ENCODE results near the gene IGFL3. TPM values are rescaled to one million over a fixed set of nuclear protein-coding genes. Genes with fewer than 3 reads are reported as not detected.

IGFL3 gene
- total RNA-seq, 4 donors from 2014 or later, result not detected

GRCh38 chr19:46101293-46101692 lies 23.2 kb downstream of the IGFL3 start:
- TF ChIP-seq CTCF (IDR thresholded peaks at IDR 0.05; ENCODE audit: low read depth), result no peak

- TF ChIP-seq CTCF (IDR thresholded peaks at IDR 0.05; ENCODE audit: low read depth), result no peak
Observed at GRCh38 chr19:46100344-46100743, 24.1 kb downstream of the IGFL3 start.

GRCh38 chr19:46090444-46090843 lies 34.0 kb downstream of the IGFL3 start:
- no peak for TF ChIP-seq CTCF (IDR thresholded peaks at IDR 0.05; ENCODE audit: low read depth)

- no peak for TF ChIP-seq CTCF (IDR thresholded peaks at IDR 0.05; ENCODE audit: low read depth)
Observed at GRCh38 chr19:46089432-46089831, 35.1 kb downstream of the IGFL3 start.

GRCh38 chr19:46088101-46088500 lies 36.4 kb downstream of the IGFL3 start:
- no peak for TF ChIP-seq CTCF (IDR thresholded peaks at IDR 0.05; ENCODE audit: low read depth)

GRCh38 chr19:46085888-46086287 lies 38.6 kb downstream of the IGFL3 start:
- no peak for TF ChIP-seq CTCF (IDR thresholded peaks at IDR 0.05; ENCODE audit: low read depth)

GRCh38 chr19:46082728-46083050 lies 41.8 kb downstream of the IGFL3 start:
- no peak for TF ChIP-seq CTCF (IDR thresholded peaks at IDR 0.05; ENCODE audit: low read depth)
